Neuronal stem cell (in vitro differentiated cells): ENCODE results near the gene FIS1.

ENCODE experiments used
- DNase-seq: peaks from one replicate; pipeline ENCODE4 v3.0.0-alpha.2; 2013; ENCODE audit warnings: low spot score
- H2AFZ ChIP-seq: one replicate; pipeline ENCODE4 v1.6.1; 2013; ENCODE audit warnings: mild to moderate bottlenecking, low read length, inconsistent platforms
- H2AK5ac ChIP-seq: 2 replicates; pipeline ENCODE4 v1.6.1; 2013; ENCODE audit warnings: low read depth, mild to moderate bottlenecking, inconsistent platforms, low read length, moderate library complexity, mixed read lengths
- H2BK120ac ChIP-seq: 2 replicates; pipeline ENCODE4 v1.6.1; 2013; ENCODE audit warnings: low read depth, mild to moderate bottlenecking, inconsistent platforms, low read length, moderate library complexity, mixed read lengths
- H2BK12ac ChIP-seq: one replicate; pipeline ENCODE4 v1.6.1; 2013; ENCODE audit warnings: low read length, inconsistent platforms
- H2BK15ac ChIP-seq: 2 replicates; pipeline ENCODE4 v1.6.1; 2013; ENCODE audit warnings: mild to moderate bottlenecking, low read length, inconsistent platforms, mixed read lengths
- H2BK5ac ChIP-seq: one replicate; pipeline ENCODE4 v1.6.1; 2013; ENCODE audit warnings: inconsistent platforms, mild to moderate bottlenecking, low read length, moderate library complexity
- H3K14ac ChIP-seq: one replicate; pipeline ENCODE4 v1.6.1; 2013; ENCODE audit warnings: low read length, inconsistent platforms
- H3K18ac ChIP-seq: 2 replicates; pipeline ENCODE4 v1.6.1; 2013; ENCODE audit warnings: low read length, inconsistent platforms
- H3K23ac ChIP-seq: 2 replicates; pipeline ENCODE4 v1.6.1; 2013; ENCODE audit warnings: low read depth, mild to moderate bottlenecking, mixed read lengths, low read length, inconsistent platforms; ENCODE audit not compliant: poor library complexity
- H3K27ac ChIP-seq: replicated peaks from 3 replicates; pipeline ENCODE4 v1.5.1; 2013; ENCODE audit warnings: low read length, inconsistent platforms
- H3K27me3 ChIP-seq, 3 experiments: 2 replicates each; pipeline ENCODE4 v1.6.1; 2013; ENCODE audit warnings: low read length in 3 of 3, mild to moderate bottlenecking in 2 of 3, inconsistent platforms in 1 of 3, low read depth in 1 of 3, mixed read lengths in 1 of 3, moderate library complexity in 1 of 3; ENCODE audit not compliant: control insufficient read depth in 3 of 3, insufficient read depth in 3 of 3
- H3K36me3 ChIP-seq, 2 donors: replicated peaks in 1 of 2; 2 replicates each; pipeline ENCODE4 v1.6.1; 2013; ENCODE audit warnings: low read length in 2 of 2; ENCODE audit not compliant: control insufficient read depth in 2 of 2, insufficient read depth in 2 of 2
- H3K4ac ChIP-seq: 2 replicates; pipeline ENCODE4 v1.6.1; 2013; ENCODE audit warnings: inconsistent platforms, mild to moderate bottlenecking, low read length, moderate library complexity
- H3K4me1 ChIP-seq, 2 donors: 1 replicate in 1 of 2; 2 replicates in 1 of 2; pipeline ENCODE4 v1.6.1; 2013; ENCODE audit warnings: low read length in 2 of 2, low read depth in 1 of 2; ENCODE audit not compliant: control insufficient read depth in 2 of 2, insufficient read depth in 1 of 2
- H3K4me2 ChIP-seq: one replicate; pipeline ENCODE4 v1.6.1; 2013; ENCODE audit warnings: mild to moderate bottlenecking, low read length, inconsistent platforms; ENCODE audit not compliant: insufficient read depth, poor library complexity, severe bottlenecking
- H3K4me3 ChIP-seq, 2 donors: 2 replicates each; pipeline ENCODE4 v1.5.1; 2013; ENCODE audit warnings: low read length in 2 of 2, mild to moderate bottlenecking in 2 of 2, inconsistent platforms in 1 of 2, moderate library complexity in 1 of 2
- H3K79me1 ChIP-seq: one replicate; pipeline ENCODE4 v1.6.1; 2013; ENCODE audit warnings: low read depth, mild to moderate bottlenecking, inconsistent platforms, low read length, moderate library complexity
- H3K9ac ChIP-seq: one replicate; pipeline ENCODE4 v1.6.1; 2013; ENCODE audit warnings: mild to moderate bottlenecking, low read depth, low read length, inconsistent platforms; ENCODE audit not compliant: poor library complexity
- H3K9me3 ChIP-seq, 2 donors: replicated peaks in 1 of 2; 2 replicates each; pipeline versions ENCODE3 to v1.6.1; 2013; ENCODE audit warnings: low read length in 2 of 2, mild to moderate bottlenecking in 2 of 2, inconsistent platforms in 1 of 2, low read depth in 1 of 2, mixed read lengths in 1 of 2, moderate library complexity in 1 of 2; ENCODE audit not compliant: control insufficient read depth in 2 of 2, insufficient read depth in 1 of 2
- H4K8ac ChIP-seq: one replicate; pipeline ENCODE4 v1.6.1; 2013; ENCODE audit warnings: low read depth, mild to moderate bottlenecking, inconsistent platforms, low read length, moderate library complexity
- H4K91ac ChIP-seq: one replicate; pipeline ENCODE4 v1.6.1; 2013; ENCODE audit warnings: low read length, low read depth, mild to moderate bottlenecking, inconsistent platforms; ENCODE audit not compliant: poor library complexity
- WGBS, 2 donors: extraction: QIAGEN DNeasy Blood & Tissue Kit; methylation state at CpG; one replicate each; pipeline ENCODE4 v1.1.7; 2013; ENCODE audit warnings: missing lambda C conversion rate in 2 of 2, mixed read lengths in 1 of 2; ENCODE audit not compliant: insufficient read length in 2 of 2, insufficient replicate concordance in 1 of 2; ENCODE audit errors: extremely low coverage in 2 of 2; 5-methylcytosine and 5-hydroxymethylcytosine counted together

Gene FIS1

GRCh38 chr7:101239191-101239950 is 5.5 kb downstream of the FIS1 start:
- Histone ChIP-seq H2BK5ac (no peak overlapping the region), H3K4me2 (no peak overlapping the region), H3K23ac (no peak overlapping the region), H3K18ac (no peak overlapping the region), H3K27ac (no peak overlapping the region), H2BK120ac (no peak overlapping the region), H3K79me1 (peaks cover 12% of the 10 kb centered on the region), H2BK15ac (no peak overlapping the region), H3K4ac (no peak overlapping the region), H3K36me3 (peaks cover 17 to 51% of the 10 kb centered on the region in 2 donors), H4K91ac (no peak overlapping the region), H2AK5ac (no peak overlapping the region), H3K4me3 (no peak overlapping the region), H4K8ac (no peak overlapping the region), H3K14ac (no peak overlapping the region), H3K9me3 (no peaks in the 10 kb centered on the region), H3K4me1 (peaks cover 4 to 9% of the 10 kb centered on the region in 2 donors), H2AFZ (no peak overlapping the region), H3K27me3 (no peaks in the 10 kb centered on the region), H3K9ac (no peak overlapping the region), H2BK12ac (no peak overlapping the region)
- DNase-seq = no peak
- no CpG with 5 or more reads among the region's 27 CpGs for WGBS, 2 donors

GRCh38 chr7:101238226-101239182 is 6.4 kb downstream of the FIS1 start:
- H3K9me3 ChIP-seq = no peaks in the 10 kb centered on the region
- H2BK15ac ChIP-seq = no peak overlapping the region
- WGBS, 2 donors = no CpG with 5 or more reads among the region's 28 CpGs
- H2AK5ac ChIP-seq = no peak overlapping the region
- no peak overlapping the region for H2AFZ ChIP-seq
- H3K4ac ChIP-seq = no peak overlapping the region
- H3K27ac ChIP-seq = no peak overlapping the region
- no peak overlapping the region for H4K8ac ChIP-seq
- no peak overlapping the region for H3K18ac ChIP-seq
- no peak overlapping the region for H3K4me2 ChIP-seq
- no peak overlapping the region for H3K9ac ChIP-seq
- peak overlapping the region; percentile 39 for H2BK5ac ChIP-seq
- no peak overlapping the region for H3K14ac ChIP-seq
- no peak for DNase-seq
- no peak overlapping the region for H2BK12ac ChIP-seq
- no peaks in the 10 kb centered on the region for H3K27me3 ChIP-seq
- peaks cover 17 to 47% of the 10 kb centered on the region in 2 donors for H3K36me3 ChIP-seq
- H2BK120ac ChIP-seq = no peak overlapping the region
- no peak overlapping the region for H3K4me3 ChIP-seq
- peaks cover 5% of the 10 kb centered on the region for H3K79me1 ChIP-seq
- H3K4me1 ChIP-seq = peaks cover 0 to 5% of the 10 kb centered on the region in 2 donors
- peak overlapping the region; percentile 31 for H3K23ac ChIP-seq
- H4K91ac ChIP-seq = no peak overlapping the region

- Histone ChIP-seq H3K4me3 (no peak within 1 kb of the TSS), H3K9ac (no peak within 1 kb of the TSS), H3K9me3 (no peaks in the 10 kb centered on the region), H3K27ac (no peak within 1 kb of the TSS), H3K4me1 (peaks cover 0 to 3% of the 10 kb centered on the region in 2 donors), H3K23ac (peak within 1 kb of the TSS; percentile 45), H3K36me3 (peaks cover 17 to 37% of the 10 kb centered on the region in 2 donors), H3K18ac (no peak within 1 kb of the TSS), H3K4me2 (no peak within 1 kb of the TSS), H2AFZ (no peak within 1 kb of the TSS), H2BK15ac (no peak within 1 kb of the TSS), H3K79me1 (peaks cover 4% of the 10 kb centered on the region), H4K8ac (no peak within 1 kb of the TSS), H2BK12ac (no peak within 1 kb of the TSS), H3K14ac (no peak within 1 kb of the TSS), H2BK120ac (no peak within 1 kb of the TSS), H2AK5ac (no peak within 1 kb of the TSS), H4K91ac (no peak within 1 kb of the TSS), H3K4ac (no peak within 1 kb of the TSS), H3K27me3 (peaks cover 0 to 3% (median 0%) of the 10 kb centered on the region in 3 experiments), H2BK5ac (peak within 1 kb of the TSS; percentile 39)
- no peak for DNase-seq
- no CpG with 5 or more reads among the region's 31 CpGs for WGBS, 2 donors
Measured at GRCh38 chr7:101237206-101238067, 7.4 kb downstream of the FIS1 start, which contains the start of gene CLDN15. Gene CLDN15, minus strand, starts transcription at chr7:101237802. Its CDS starts 221 bp downstream, at chr7:101237581.
